DOHH2 (cell line): ENCODE results near the gene MT4.

Experiments
- H3F3A ChIP-seq: fragments of 200-600 bp; sonication (generic), shearing (Covaris generic); 2 replicates; pipeline ENCODE4 v1.6.0; 2016; ENCODE audit warnings: antibody characterized with exemption, mild to moderate bottlenecking; ENCODE audit not compliant: control insufficient read depth, insufficient read depth
- H3K27ac ChIP-seq: fragments of 200-600 bp; sonication (generic); 2 replicates; pipeline ENCODE4 v1.5.1; 2014; ENCODE audit warnings: low read depth, mild to moderate bottlenecking, low read length, moderate library complexity
- H3K27me3 ChIP-seq: fragments of 200-600 bp; sonication (generic); 2 replicates; pipeline ENCODE4 v1.6.1; 2014; ENCODE audit warnings: mild to moderate bottlenecking, low read length, mixed read lengths; ENCODE audit not compliant: control insufficient read depth
- H3K36me3 ChIP-seq: fragments of 200-600 bp; sonication (generic); 2 replicates; pipeline ENCODE4 v1.6.1; 2014; ENCODE audit warnings: mild to moderate bottlenecking, low read length, moderate library complexity, mixed read lengths; ENCODE audit not compliant: control insufficient read depth
- H3K4me1 ChIP-seq: fragments of 200-600 bp; sonication (generic); 2 replicates; pipeline ENCODE4 v1.6.1; 2014; ENCODE audit warnings: mild to moderate bottlenecking, low read length, mixed read lengths; ENCODE audit not compliant: control insufficient read depth
- H3K4me2 ChIP-seq: fragments of 200-600 bp; sonication (generic); 2 replicates; pipeline ENCODE4 v1.6.0; 2014; ENCODE audit warnings: mild to moderate bottlenecking, low read length, moderate library complexity
- H3K4me3 ChIP-seq: fragments of 200-600 bp; sonication (generic); 2 replicates; pipeline ENCODE4 v1.5.1; 2014; ENCODE audit warnings: mild to moderate bottlenecking, low read length, mixed read lengths
- H3K79me2 ChIP-seq: fragments of 200-600 bp; sonication (generic); 2 replicates; pipeline ENCODE4 v1.6.1; 2014; ENCODE audit warnings: mild to moderate bottlenecking, low read length, mixed read lengths; ENCODE audit not compliant: control insufficient read depth
- H3K9me2 ChIP-seq: fragments of 200-600 bp; sonication (generic); replicated peaks from 2 replicates; pipeline ENCODE4 v1.6.1; 2014; ENCODE audit warnings: mild to moderate bottlenecking, low read length, mixed read lengths; ENCODE audit not compliant: control insufficient read depth
- H3K9me3 ChIP-seq: fragments of 200-600 bp; sonication (generic); 2 replicates; pipeline ENCODE4 v1.6.1; 2014; ENCODE audit warnings: antibody characterized with exemption, low read length, mixed read lengths; ENCODE audit not compliant: control insufficient read depth, insufficient read depth
- H4K20me1 ChIP-seq: fragments of 200-600 bp; sonication (generic); 2 replicates; pipeline ENCODE4 v1.6.0; 2014; ENCODE audit warnings: low read depth, mild to moderate bottlenecking, antibody characterized with exemption, low read length, moderate library complexity; ENCODE audit not compliant: control insufficient read depth, insufficient read depth
- EZH2phosphoT487 ChIP-seq: fragments of 200-600 bp; sonication (generic); IDR thresholded peaks from 2 replicates; pipeline ENCODE4 v1.6.1; 2017; ENCODE audit warnings: borderline replicate concordance, mild to moderate bottlenecking, antibody characterized with exemption, low read length, moderate library complexity, mixed read lengths
- TF ChIP-seq, protein P1 (sequence below): fragments of 200-600 bp; sonication (generic); IDR thresholded peaks from one replicate; pipeline ENCODE4 v1.5.1; 2014; ENCODE audit warnings: antibody characterized with exemption, mild to moderate bottlenecking, low read depth, low read length; ENCODE audit not compliant: poor library complexity, severe bottlenecking

The MT4 gene

DNA sequence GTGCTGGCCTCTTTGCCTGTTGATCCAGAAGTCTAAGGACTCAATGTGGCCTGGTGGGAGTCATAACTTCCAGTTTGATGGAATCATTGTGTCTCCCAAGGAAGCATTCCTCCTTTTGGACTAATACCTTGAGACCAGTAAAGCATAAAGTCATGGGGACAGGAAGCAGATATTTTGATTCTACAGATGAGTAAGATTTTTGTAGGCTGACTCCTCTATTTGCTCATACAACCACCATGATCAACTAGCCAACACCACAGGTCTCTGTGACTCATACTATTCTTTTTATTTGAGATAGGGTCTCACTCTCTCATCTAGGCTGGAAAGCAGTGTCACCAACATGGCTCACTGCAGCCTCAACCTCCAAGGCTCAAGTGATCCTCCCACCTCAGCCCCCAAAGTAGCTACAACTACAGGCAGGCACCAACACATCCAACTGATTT, 49.7 kb downstream of the MT4 start:
- Histone ChIP-seq H4K20me1 (no peaks in the 10 kb centered on the region), H3K27ac (no peak overlapping the region), H3K27me3 (peaks cover 22% of the 10 kb centered on the region), H3K9me3 (no peaks in the 10 kb centered on the region), H3K4me1 (peaks cover 15% of the 10 kb centered on the region), H3F3A (no peaks in the 10 kb centered on the region), H3K4me3 (no peak overlapping the region), H3K36me3 (no peaks in the 10 kb centered on the region), H3K9me2 (no peaks in the 10 kb centered on the region), H3K79me2 (no peaks in the 10 kb centered on the region), H3K4me2 (no peak overlapping the region)
- TF ChIP-seq EZH2phosphoT487 = no peak
- TF ChIP-seq, protein P1, sequence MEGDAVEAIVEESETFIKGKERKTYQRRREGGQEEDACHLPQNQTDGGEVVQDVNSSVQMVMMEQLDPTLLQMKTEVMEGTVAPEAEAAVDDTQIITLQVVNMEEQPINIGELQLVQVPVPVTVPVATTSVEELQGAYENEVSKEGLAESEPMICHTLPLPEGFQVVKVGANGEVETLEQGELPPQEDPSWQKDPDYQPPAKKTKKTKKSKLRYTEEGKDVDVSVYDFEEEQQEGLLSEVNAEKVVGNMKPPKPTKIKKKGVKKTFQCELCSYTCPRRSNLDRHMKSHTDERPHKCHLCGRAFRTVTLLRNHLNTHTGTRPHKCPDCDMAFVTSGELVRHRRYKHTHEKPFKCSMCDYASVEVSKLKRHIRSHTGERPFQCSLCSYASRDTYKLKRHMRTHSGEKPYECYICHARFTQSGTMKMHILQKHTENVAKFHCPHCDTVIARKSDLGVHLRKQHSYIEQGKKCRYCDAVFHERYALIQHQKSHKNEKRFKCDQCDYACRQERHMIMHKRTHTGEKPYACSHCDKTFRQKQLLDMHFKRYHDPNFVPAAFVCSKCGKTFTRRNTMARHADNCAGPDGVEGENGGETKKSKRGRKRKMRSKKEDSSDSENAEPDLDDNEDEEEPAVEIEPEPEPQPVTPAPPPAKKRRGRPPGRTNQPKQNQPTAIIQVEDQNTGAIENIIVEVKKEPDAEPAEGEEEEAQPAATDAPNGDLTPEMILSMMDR = no peak

DNA sequence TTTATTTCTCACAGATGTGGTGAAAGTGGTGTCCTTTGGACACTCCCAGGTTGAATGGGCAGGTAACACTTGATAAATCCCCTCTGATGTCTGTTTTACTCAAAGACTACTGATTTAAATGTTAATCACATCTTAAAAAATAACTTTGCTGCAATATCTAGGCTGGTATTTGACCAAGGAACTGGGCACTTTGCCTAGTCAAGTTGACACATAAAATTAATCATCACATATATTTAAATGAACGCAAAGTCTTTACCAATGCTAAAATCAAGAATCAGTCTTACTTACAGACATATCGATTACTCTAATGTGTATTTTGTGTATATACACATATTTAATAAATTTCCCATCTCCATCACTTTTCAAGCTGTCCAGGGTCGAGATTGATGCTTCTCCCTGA, 50.5 kb downstream of the MT4 start:
- Histone ChIP-seq H3K27ac (no peak overlapping the region), H3K4me1 (peaks cover 7% of the 10 kb centered on the region), H3K9me3 (no peaks in the 10 kb centered on the region), H3F3A (no peaks in the 10 kb centered on the region), H3K4me3 (no peak overlapping the region), H4K20me1 (no peaks in the 10 kb centered on the region), H3K36me3 (no peaks in the 10 kb centered on the region), H3K79me2 (no peaks in the 10 kb centered on the region), H3K27me3 (peaks cover 22% of the 10 kb centered on the region; the same call in 1 of the 2 replicates), H3K4me2 (no peak overlapping the region), H3K9me2 (no peaks in the 10 kb centered on the region)
- TF ChIP-seq EZH2phosphoT487 = no peak
- TF ChIP-seq, protein P1 = no peak

DNA sequence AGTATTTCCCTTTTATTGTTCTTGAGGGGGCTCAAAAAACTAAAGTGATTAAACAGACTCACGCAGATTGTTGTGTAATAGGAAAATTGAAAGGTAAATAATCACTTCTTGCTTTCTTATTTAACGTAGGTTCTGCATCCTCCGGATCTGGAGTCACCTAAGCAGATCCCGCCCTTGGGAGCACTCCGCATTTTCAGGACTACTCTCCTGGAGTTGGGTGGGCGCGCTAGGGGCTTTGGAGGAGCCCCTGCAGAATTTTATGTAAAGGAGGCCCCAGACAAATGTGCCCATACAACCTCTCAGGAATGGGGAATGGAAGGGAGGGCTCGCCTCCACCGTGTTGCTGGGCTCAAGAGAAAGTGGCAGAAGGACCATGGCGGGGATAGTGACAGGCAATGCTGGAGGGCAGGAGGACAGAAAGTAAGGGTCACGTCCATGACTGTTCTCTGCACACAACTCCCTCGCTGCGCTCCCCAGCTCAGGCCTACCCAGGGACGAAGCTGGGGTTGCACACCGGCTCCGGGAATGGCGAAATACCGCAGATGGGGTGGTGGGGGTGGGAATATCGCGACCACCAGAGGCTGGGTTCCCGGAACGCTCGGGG, 51.8 kb downstream of the MT4 start:
- Histone ChIP-seq H3K27ac (no peak overlapping the region), H3K9me3 (no peaks in the 10 kb centered on the region), H3K9me2 (no peaks in the 10 kb centered on the region), H3K27me3 (peaks cover 22% of the 10 kb centered on the region; the same call in 1 of the 2 replicates), H4K20me1 (no peaks in the 10 kb centered on the region), H3F3A (no peaks in the 10 kb centered on the region), H3K4me2 (no peak overlapping the region), H3K4me1 (no peaks in the 10 kb centered on the region), H3K36me3 (no peaks in the 10 kb centered on the region), H3K79me2 (no peaks in the 10 kb centered on the region), H3K4me3 (no peak overlapping the region)
- TF ChIP-seq, protein P1 = no peak
- TF ChIP-seq EZH2phosphoT487 = no peak
